ENCODE data around the gene UBR3.
"Not testable (repeated sequence)": the region's sequence is repeated elsewhere in the genome, so short reads cannot be mapped to it uniquely, and the experiment has no call there.

UBR3 gene

GRCh38 chr2:170122883-170123547 lies 295.8 kb downstream of the UBR3 start:
- no peak for DNase-seq

GRCh38 chr2:170123593-170123992 lies 296.3 kb downstream of the UBR3 start:
- no peak for DNase-seq

GRCh38 chr2:170126138-170126728 lies 299.0 kb downstream of the UBR3 start:
- not testable (repeated sequence) for DNase-seq
